Uterus (tissue), 2 donors: ENCODE data around the gene TNKS2.

Experiments used
- CTCF ChIP-seq, 4 experiments: fragments of 200-600 bp in 2 of 4; fragments of 450-650 bp in 2 of 4; sonication (generic) in 2 of 4; IDR thresholded peaks; one replicate each; pipeline ENCODE4 v1.5.1; 2016 to 2019; ENCODE audit warnings: antibody characterized with exemption in 4 of 4, mild to moderate bottlenecking in 2 of 4, moderate library complexity in 1 of 4
- POLR2A ChIP-seq, 2 donors: fragments of 450-650 bp; IDR thresholded peaks; one replicate each; pipeline ENCODE4 v1.6.1; 2016; ENCODE audit warnings: antibody characterized with exemption in 2 of 2, mild to moderate bottlenecking in 1 of 2, moderate library complexity in 1 of 2

GRCh38 chr10:91897421-91897820 lies 99.2 kb downstream of the TNKS2 start:
- no peak for TF ChIP-seq CTCF (IDR thresholded peaks at IDR 0.05)
- TF ChIP-seq POLR2A (IDR thresholded peaks at IDR 0.05) = no peak
